NB4 (cell line): Measurements from ENCODE around the gene NXPE2.
"Not testable (repeated sequence)": the region's sequence is repeated elsewhere in the genome, so short reads cannot be mapped to it uniquely, and the experiment has no call there.

Experiments
- POLR2A ChIP-seq: IDR thresholded peaks from 2 replicates; pipeline ENCODE4 v1.6.1; 2011; ENCODE audit warnings: mild to moderate bottlenecking; ENCODE audit not compliant: insufficient read length; ENCODE audit errors: extremely low read depth
- TF ChIP-seq, protein P1 (sequence below): IDR thresholded peaks from one replicate; pipeline ENCODE4 v1.5.1; 2012; ENCODE audit warnings: low read depth, low read length

- TF ChIP-seq, protein P1, sequence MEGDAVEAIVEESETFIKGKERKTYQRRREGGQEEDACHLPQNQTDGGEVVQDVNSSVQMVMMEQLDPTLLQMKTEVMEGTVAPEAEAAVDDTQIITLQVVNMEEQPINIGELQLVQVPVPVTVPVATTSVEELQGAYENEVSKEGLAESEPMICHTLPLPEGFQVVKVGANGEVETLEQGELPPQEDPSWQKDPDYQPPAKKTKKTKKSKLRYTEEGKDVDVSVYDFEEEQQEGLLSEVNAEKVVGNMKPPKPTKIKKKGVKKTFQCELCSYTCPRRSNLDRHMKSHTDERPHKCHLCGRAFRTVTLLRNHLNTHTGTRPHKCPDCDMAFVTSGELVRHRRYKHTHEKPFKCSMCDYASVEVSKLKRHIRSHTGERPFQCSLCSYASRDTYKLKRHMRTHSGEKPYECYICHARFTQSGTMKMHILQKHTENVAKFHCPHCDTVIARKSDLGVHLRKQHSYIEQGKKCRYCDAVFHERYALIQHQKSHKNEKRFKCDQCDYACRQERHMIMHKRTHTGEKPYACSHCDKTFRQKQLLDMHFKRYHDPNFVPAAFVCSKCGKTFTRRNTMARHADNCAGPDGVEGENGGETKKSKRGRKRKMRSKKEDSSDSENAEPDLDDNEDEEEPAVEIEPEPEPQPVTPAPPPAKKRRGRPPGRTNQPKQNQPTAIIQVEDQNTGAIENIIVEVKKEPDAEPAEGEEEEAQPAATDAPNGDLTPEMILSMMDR: not testable (repeated sequence)
- not testable (repeated sequence) for TF ChIP-seq POLR2A
Observed at GRCh38 chr11:114631445-114631965, 46.8 kb upstream of the NXPE2 start.
